ENCODE results near the gene ARHGEF10L. TPM values are rescaled to one million over a fixed set of nuclear protein-coding genes. Genes with fewer than 3 reads are reported as not detected.

Gene ARHGEF10L
- total and polyA plus RNA-seq, 8 donors: 16.8 to 39.6 (median 21.1) TPM

GRCh38 chr1:17612831-17613230, 73.3 kb downstream of the ARHGEF10L start:
- Histone ChIP-seq H3K27ac (no peak overlapping the region), H3K36me3 (peaks cover 0 to 3% of the 10 kb centered on the region in 2 donors), H3K4me1 (peaks cover 0 to 25% of the 10 kb centered on the region in 2 donors), H3K9me3 (no peaks in the 10 kb centered on the region), H3K27me3 (no peaks in the 10 kb centered on the region), H3K4me3 (no peak overlapping the region)
- ATAC-seq (no peak), DNase-seq (no peak)
- intact Hi-C loops (cut with DNase I): no loop called here
- no peak for TF ChIP-seq CTCF (IDR thresholded peaks at IDR 0.05)

GRCh38 chr1:17614586-17614985, 75.1 kb downstream of the ARHGEF10L start:
- Histone ChIP-seq H3K27me3 (peaks cover 0 to 3% of the 10 kb centered on the region in 2 donors), H3K4me1 (peaks cover 0 to 28% of the 10 kb centered on the region in 2 donors), H3K4me3 (no peak overlapping the region), H3K9me3 (no peaks in the 10 kb centered on the region), H3K27ac (peak overlapping the region in 1 of 2 donors; percentile 18), H3K36me3 (peaks cover 0 to 2% of the 10 kb centered on the region in 2 donors)
- DNase-seq (no peak), ATAC-seq (peak; percentile 31)
- intact Hi-C loops (cut with DNase I): no loop called here
- no peak for TF ChIP-seq CTCF (IDR thresholded peaks at IDR 0.05)

- peaks cover 0 to 28% of the 10 kb centered on the region in 2 donors for H3K4me1 ChIP-seq
- H3K4me3 ChIP-seq: no peak overlapping the region
- no peaks in the 10 kb centered on the region for H3K9me3 ChIP-seq
- H3K27me3 ChIP-seq: peaks cover 0 to 3% of the 10 kb centered on the region in 2 donors
- DNase-seq: peak in 1 of 4 donors; percentile 65
- H3K27ac ChIP-seq: peak overlapping the region in 1 of 2 donors; percentile 18
- intact Hi-C loops (cut with DNase I): no loop called here
- no peak for TF ChIP-seq CTCF (IDR thresholded peaks at IDR 0.05)
- no peaks in the 10 kb centered on the region for H3K36me3 ChIP-seq
- ATAC-seq: peak; percentile 55
Observed at GRCh38 chr1:17615157-17615556, 75.7 kb downstream of the ARHGEF10L start.

- Histone ChIP-seq H3K4me3 (no peak overlapping the region), H3K36me3 (no peaks in the 10 kb centered on the region), H3K27me3 (peaks cover 0 to 3% of the 10 kb centered on the region in 2 donors), H3K27ac (no peak overlapping the region), H3K9me3 (no peaks in the 10 kb centered on the region), H3K4me1 (peaks cover 0 to 28% of the 10 kb centered on the region in 2 donors)
- intact Hi-C loops (cut with DNase I): no loop called here
- ATAC-seq: no peak
- no peak for TF ChIP-seq CTCF (IDR thresholded peaks at IDR 0.05)
- no peak for DNase-seq
Observed at GRCh38 chr1:17615959-17616358, 76.5 kb downstream of the ARHGEF10L start.

GRCh38 chr1:17616731-17617279, 77.3 kb downstream of the ARHGEF10L start:
- peaks cover 0 to 28% of the 10 kb centered on the region in 2 donors for H3K4me1 ChIP-seq
- peaks cover 0 to 3% of the 10 kb centered on the region in 2 donors for H3K27me3 ChIP-seq
- ATAC-seq (no peak), DNase-seq (no peak)
- H3K27ac ChIP-seq: no peak overlapping the region
- intact Hi-C loops (cut with DNase I): no loop called here
- no peaks in the 10 kb centered on the region for H3K36me3 ChIP-seq
- no peak overlapping the region for H3K4me3 ChIP-seq
- no peak for TF ChIP-seq CTCF (IDR thresholded peaks at IDR 0.05)
- no peaks in the 10 kb centered on the region for H3K9me3 ChIP-seq
